OCI-LY3 (cell line): Measurements from ENCODE around the gene POLE4.

Experiments
- H2AFZ ChIP-seq: fragments of 200-600, 300-600 bp; shearing (Covaris generic); 2 replicates; pipeline ENCODE4 v1.6.0; 2014; ENCODE audit warnings: antibody characterized with exemption, low read depth, low read length
- H3K27ac ChIP-seq: fragments of 200-600, 300-600 bp; sonication (generic); 2 replicates; pipeline ENCODE4 v1.5.1; 2014; ENCODE audit warnings: mild to moderate bottlenecking, low read length, moderate library complexity, mixed read lengths
- H3K27me3 ChIP-seq: fragments of 200-600, 300-600 bp; sonication (generic); 2 replicates; pipeline ENCODE4 v1.6.1; 2014; ENCODE audit warnings: low read depth, low read length, mixed read lengths
- H3K36me3 ChIP-seq: fragments of 200-600, 300-600 bp; sonication (generic); replicated peaks from 2 replicates; pipeline ENCODE3; 2014; ENCODE audit warnings: low read depth, low read length, mixed read lengths
- H3K4me1 ChIP-seq: fragments of 300-600, 200-600 bp; sonication (generic); 2 replicates; pipeline ENCODE4 v1.6.1; 2014; ENCODE audit warnings: low read length, mixed read lengths
- H3K4me2 ChIP-seq: fragments of 200-600, 300-600 bp; sonication (generic); 2 replicates; pipeline ENCODE4 v1.6.1; 2014; ENCODE audit warnings: low read length, mixed read lengths
- H3K4me3 ChIP-seq: fragments of 300-600, 200-600 bp; sonication (generic); 2 replicates; pipeline ENCODE4 v1.5.1; 2014; ENCODE audit warnings: antibody characterized with exemption, mild to moderate bottlenecking, low read length, moderate library complexity
- H3K79me2 ChIP-seq: fragments of 300-600, 200-600 bp; shearing (Covaris generic); 2 replicates; pipeline ENCODE4 v1.6.1; 2014; ENCODE audit warnings: mild to moderate bottlenecking, low read length, mixed read lengths
- H3K9ac ChIP-seq: fragments of 300-600, 200-600 bp; shearing (Covaris generic); 2 replicates; pipeline ENCODE4 v1.6.0; 2014; ENCODE audit warnings: mild to moderate bottlenecking, low read length, moderate library complexity
- H3K9me3 ChIP-seq: fragments of 200-600, 300-600 bp; shearing (Covaris generic); 2 replicates; pipeline ENCODE4 v1.6.1; 2014; ENCODE audit warnings: low read length, mixed read lengths; ENCODE audit not compliant: insufficient read depth
- H4K20me1 ChIP-seq: fragments of 200-600, 300-600 bp; sonication (generic); 2 replicates; pipeline ENCODE4 v1.6.1; 2016; ENCODE audit warnings: low read length, mixed read lengths; ENCODE audit not compliant: insufficient read depth
- CTCF ChIP-seq: fragments of 200-600, 300-600 bp; sonication (generic); IDR thresholded peaks from 2 replicates; pipeline ENCODE4 v1.5.1; 2014; ENCODE audit warnings: antibody characterized with exemption, low read length, low read depth
- EZH2phosphoT487 ChIP-seq: fragments of 200-600 bp; shearing (Covaris generic); IDR thresholded peaks from 2 replicates; pipeline ENCODE4 v1.6.1; 2018; ENCODE audit warnings: antibody characterized with exemption, mixed run types, low read depth

Gene POLE4

DNA sequence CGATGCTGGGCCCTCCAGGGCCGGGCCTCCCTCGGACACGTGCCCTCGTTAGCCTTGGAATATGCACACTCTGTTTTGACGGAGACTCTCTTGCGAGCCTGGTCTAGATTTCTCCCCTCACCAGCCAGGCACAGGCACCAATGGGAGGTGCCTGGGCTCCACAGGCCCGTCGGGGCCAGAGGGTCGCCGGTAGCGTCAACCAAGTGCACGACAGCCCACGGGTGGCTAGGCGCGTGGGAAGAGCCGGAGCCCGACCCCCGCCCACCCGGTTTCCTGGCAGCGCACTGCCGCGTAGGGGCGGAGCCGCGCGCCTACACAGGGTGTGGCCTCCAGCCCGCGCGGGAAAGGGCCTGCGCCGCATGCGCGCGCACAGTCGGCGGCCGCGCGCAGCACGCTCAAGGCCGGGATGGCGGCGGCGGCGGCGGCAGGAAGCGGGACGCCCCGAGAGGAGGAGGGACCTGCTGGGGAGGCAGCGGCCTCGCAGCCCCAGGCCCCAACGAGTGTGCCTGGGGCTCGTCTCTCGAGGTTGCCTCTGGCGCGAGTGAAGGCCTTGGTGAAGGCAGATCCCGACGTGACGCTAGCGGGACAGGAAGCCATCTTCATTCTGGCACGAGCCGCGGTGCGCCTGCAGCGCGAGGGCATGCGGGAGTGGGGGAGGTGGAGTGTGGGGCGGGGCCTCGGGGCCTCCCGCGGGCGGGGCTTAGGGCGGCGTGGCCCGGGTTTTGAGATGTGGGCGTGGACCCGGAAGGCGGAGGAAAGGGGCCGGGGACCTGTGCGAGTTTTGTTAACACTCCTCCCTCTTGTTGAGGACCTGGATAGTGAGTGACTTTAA lies at the start of gene POLE4:
TSS of gene POLE4 (plus strand) at position 370 of the 832 bp plus-strand sequence. CDS start at position 407, 37 bp downstream.
- peaks cover 40% of the 10 kb centered on the region for H3K36me3 ChIP-seq
- H3K9me3 ChIP-seq: peaks cover 9% of the 10 kb centered on the region
- peak within 1 kb of the TSS; percentile 83 for H2AFZ ChIP-seq
- H3K27ac ChIP-seq: peak within 1 kb of the TSS; percentile 71
- H3K27me3 ChIP-seq: no peaks in the 10 kb centered on the region
- no peak for TF ChIP-seq CTCF
- no peak for TF ChIP-seq EZH2phosphoT487
- H3K79me2 ChIP-seq: no peaks in the 10 kb centered on the region
- peak within 1 kb of the TSS; percentile 77 for H3K9ac ChIP-seq
- no peaks in the 10 kb centered on the region for H4K20me1 ChIP-seq
- H3K4me2 ChIP-seq: peak within 1 kb of the TSS; percentile 69
- peaks cover 7% of the 10 kb centered on the region for H3K4me1 ChIP-seq
- H3K4me3 ChIP-seq: peak within 1 kb of the TSS; percentile 82

DNA sequence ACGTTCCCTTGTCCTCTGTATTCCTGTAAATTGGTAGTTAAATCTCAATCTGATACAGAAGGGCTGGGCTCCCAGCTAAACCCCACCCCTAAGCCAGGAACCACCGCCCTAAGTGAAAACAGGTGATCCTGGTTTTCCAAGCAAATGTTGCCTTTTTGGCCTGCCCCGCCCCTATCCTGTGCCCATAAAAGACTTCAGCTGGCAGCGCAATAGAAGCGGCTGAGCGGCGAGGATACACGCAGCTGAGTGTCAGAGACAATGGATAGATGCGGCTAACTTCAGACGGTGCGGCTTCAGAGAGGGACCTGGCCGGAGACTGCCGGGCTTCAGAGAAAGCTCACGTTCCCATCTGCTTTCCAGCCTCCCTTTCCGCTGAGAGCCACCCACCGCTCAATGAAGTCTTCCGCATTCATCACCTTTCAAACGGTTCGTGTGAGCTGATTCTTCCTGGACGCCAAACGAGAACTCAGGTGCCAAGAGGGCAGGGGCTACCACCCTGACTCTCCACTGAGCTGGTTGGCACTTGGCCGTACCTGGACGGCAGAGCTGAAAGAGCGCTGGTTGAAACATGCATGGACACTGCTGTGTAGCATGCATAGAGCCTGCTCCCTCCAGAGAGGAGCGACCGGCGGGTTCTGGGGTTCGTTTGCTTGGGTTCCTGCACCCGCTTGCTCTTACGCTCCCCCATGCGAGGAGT lies 49.5 kb upstream of the POLE4 start:
- Histone ChIP-seq H2AFZ (no peak overlapping the region), H3K36me3 (no peaks in the 10 kb centered on the region), H3K4me3 (no peak overlapping the region), H3K79me2 (no peaks in the 10 kb centered on the region), H4K20me1 (no peaks in the 10 kb centered on the region), H3K9ac (no peak overlapping the region), H3K4me2 (no peak overlapping the region), H3K4me1 (no peaks in the 10 kb centered on the region), H3K27ac (no peak overlapping the region), H3K27me3 (no peaks in the 10 kb centered on the region), H3K9me3 (no peaks in the 10 kb centered on the region)
- TF ChIP-seq CTCF: no peak
- no peak for TF ChIP-seq EZH2phosphoT487

GRCh38 chr2:74910245-74910644 lies 48.2 kb upstream of the POLE4 start:
- H3K9me3 ChIP-seq: no peaks in the 10 kb centered on the region
- H3K27ac ChIP-seq: no peak overlapping the region
- H4K20me1 ChIP-seq: no peaks in the 10 kb centered on the region
- no peak overlapping the region for H2AFZ ChIP-seq
- H3K4me2 ChIP-seq: no peak overlapping the region
- no peak overlapping the region for H3K4me3 ChIP-seq
- H3K79me2 ChIP-seq: no peaks in the 10 kb centered on the region
- TF ChIP-seq EZH2phosphoT487: no peak
- no peak for TF ChIP-seq CTCF
- no peaks in the 10 kb centered on the region for H3K27me3 ChIP-seq
- H3K4me1 ChIP-seq: no peaks in the 10 kb centered on the region
- no peak overlapping the region for H3K9ac ChIP-seq
- H3K36me3 ChIP-seq: no peaks in the 10 kb centered on the region

DNA sequence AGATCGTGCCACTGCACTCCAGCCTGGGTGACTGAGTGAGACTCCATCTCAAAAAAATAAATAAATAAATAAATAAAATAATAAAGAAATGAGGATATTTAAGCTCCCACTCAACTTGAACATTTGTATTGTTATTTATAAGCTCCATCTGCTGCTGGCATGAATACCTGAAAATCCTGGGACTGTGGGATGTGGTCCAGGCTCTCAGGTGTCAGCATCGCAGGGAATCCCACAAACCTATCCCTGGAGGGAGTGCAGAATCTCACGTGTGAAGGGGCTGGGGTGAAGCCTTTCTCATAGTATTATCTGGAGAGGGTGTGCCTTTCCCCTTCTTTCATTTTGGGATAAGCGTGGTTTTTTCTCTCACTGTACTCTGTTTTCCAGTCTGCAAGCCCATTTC lies 47.4 kb upstream of the POLE4 start:
- no peaks in the 10 kb centered on the region for H4K20me1 ChIP-seq
- no peak overlapping the region for H3K27ac ChIP-seq
- no peak overlapping the region for H3K9ac ChIP-seq
- H3K9me3 ChIP-seq: no peaks in the 10 kb centered on the region
- H3K4me2 ChIP-seq: no peak overlapping the region
- no peaks in the 10 kb centered on the region for H3K4me1 ChIP-seq
- no peaks in the 10 kb centered on the region for H3K79me2 ChIP-seq
- TF ChIP-seq CTCF: no peak
- no peak for TF ChIP-seq EZH2phosphoT487
- H3K36me3 ChIP-seq: no peaks in the 10 kb centered on the region
- H2AFZ ChIP-seq: no peak overlapping the region
- no peaks in the 10 kb centered on the region for H3K27me3 ChIP-seq
- H3K4me3 ChIP-seq: no peak overlapping the region
